ENCODE measurements around the gene ASTN2. TPM values are rescaled to one million over a fixed set of nuclear protein-coding genes. Genes with fewer than 3 reads are reported as not detected.

Gene ASTN2
- total and polyA plus RNA-seq, 2 experiments from 2014 or later, result 7.0 to 24.6 TPM

- DNase-seq (ENCODE audit: low spot score) (peak; percentile 42), ATAC-seq (peak; percentile 2)
- Histone ChIP-seq H4K20me1 (replicated peaks; ENCODE audit: insufficient read depth) (peaks cover 14% of the 10 kb centered on the region), H3K4me2 (peak overlapping the region; percentile 98), H3K9me2 (ENCODE audit: insufficient read depth) (no peaks in the 10 kb centered on the region), H3K79me2 (replicated peaks; ENCODE audit: insufficient read depth) (no peaks in the 10 kb centered on the region), H3F3A (replicated peaks; ENCODE audit: low read depth) (peaks cover 18% of the 10 kb centered on the region; the same call in 1 of the 2 replicates), H3K27me3 (ENCODE audit: insufficient read depth) (peaks cover 53% of the 10 kb centered on the region), H3K27ac (ENCODE audit: low read depth) (no peak overlapping the region), H2AFZ (peak overlapping the region; percentile 96; the same call in 1 of the 2 replicates), H3K4me1 (ENCODE audit: insufficient read depth) (peaks cover 30% of the 10 kb centered on the region), H3K36me3 (ENCODE audit: insufficient read depth) (no peaks in the 10 kb centered on the region), H3K4me3 (peak overlapping the region; percentile 86)
- Mint-ChIP-seq H3K4me3 (no peak overlapping the region; the same call in 1 of the 3 replicates), H3K27ac (no peak overlapping the region), H3K27me3 (ENCODE audit: insufficient read depth, low read depth, poor library complexity) (peaks cover 23% of the 10 kb centered on the region), H3K36me3 (ENCODE audit: low read depth) (no peaks in the 10 kb centered on the region; the same call in 2 of the 3 replicates), H3K9me3 (no peaks in the 10 kb centered on the region), H3K4me1 (peaks cover 27% of the 10 kb centered on the region)
- TF ChIP-seq, protein P1, sequence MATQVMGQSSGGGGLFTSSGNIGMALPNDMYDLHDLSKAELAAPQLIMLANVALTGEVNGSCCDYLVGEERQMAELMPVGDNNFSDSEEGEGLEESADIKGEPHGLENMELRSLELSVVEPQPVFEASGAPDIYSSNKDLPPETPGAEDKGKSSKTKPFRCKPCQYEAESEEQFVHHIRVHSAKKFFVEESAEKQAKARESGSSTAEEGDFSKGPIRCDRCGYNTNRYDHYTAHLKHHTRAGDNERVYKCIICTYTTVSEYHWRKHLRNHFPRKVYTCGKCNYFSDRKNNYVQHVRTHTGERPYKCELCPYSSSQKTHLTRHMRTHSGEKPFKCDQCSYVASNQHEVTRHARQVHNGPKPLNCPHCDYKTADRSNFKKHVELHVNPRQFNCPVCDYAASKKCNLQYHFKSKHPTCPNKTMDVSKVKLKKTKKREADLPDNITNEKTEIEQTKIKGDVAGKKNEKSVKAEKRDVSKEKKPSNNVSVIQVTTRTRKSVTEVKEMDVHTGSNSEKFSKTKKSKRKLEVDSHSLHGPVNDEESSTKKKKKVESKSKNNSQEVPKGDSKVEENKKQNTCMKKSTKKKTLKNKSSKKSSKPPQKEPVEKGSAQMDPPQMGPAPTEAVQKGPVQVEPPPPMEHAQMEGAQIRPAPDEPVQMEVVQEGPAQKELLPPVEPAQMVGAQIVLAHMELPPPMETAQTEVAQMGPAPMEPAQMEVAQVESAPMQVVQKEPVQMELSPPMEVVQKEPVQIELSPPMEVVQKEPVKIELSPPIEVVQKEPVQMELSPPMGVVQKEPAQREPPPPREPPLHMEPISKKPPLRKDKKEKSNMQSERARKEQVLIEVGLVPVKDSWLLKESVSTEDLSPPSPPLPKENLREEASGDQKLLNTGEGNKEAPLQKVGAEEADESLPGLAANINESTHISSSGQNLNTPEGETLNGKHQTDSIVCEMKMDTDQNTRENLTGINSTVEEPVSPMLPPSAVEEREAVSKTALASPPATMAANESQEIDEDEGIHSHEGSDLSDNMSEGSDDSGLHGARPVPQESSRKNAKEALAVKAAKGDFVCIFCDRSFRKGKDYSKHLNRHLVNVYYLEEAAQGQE (IDR thresholded peaks at IDR 0.05; ENCODE audit: unreplicated experiment), result no peak
- no peak for TF ChIP-seq EZH2 (IDR thresholded peaks at IDR 0.05; ENCODE audit: low read depth, unreplicated experiment)
- no peak for TF ChIP-seq CREB1 (CRISPR knock-in tag; IDR thresholded peaks at IDR 0.05; ENCODE audit: low read depth)
Measured at GRCh38 chr9:117412841-117413240, 2.0 kb downstream of the ASTN2 start.

GRCh38 chr9:117412006-117412715 lies 2.7 kb downstream of the ASTN2 start:
- DNase-seq (ENCODE audit: low spot score) (peak; percentile 39), ATAC-seq (peak; percentile 8)
- Histone ChIP-seq H3K36me3 (ENCODE audit: insufficient read depth) (no peaks in the 10 kb centered on the region), H3K79me2 (replicated peaks; ENCODE audit: insufficient read depth) (no peaks in the 10 kb centered on the region), H3K4me1 (ENCODE audit: insufficient read depth) (peaks cover 35% of the 10 kb centered on the region), H4K20me1 (replicated peaks; ENCODE audit: insufficient read depth) (peaks cover 14% of the 10 kb centered on the region), H2AFZ (no peak overlapping the region), H3K27me3 (ENCODE audit: insufficient read depth) (peaks cover 46% of the 10 kb centered on the region), H3F3A (replicated peaks; ENCODE audit: low read depth) (peaks cover 18% of the 10 kb centered on the region; the same call in 1 of the 2 replicates), H3K4me2 (peak overlapping the region; percentile 98), H3K27ac (ENCODE audit: low read depth) (no peak overlapping the region), H3K4me3 (peak overlapping the region; percentile 86), H3K9me2 (ENCODE audit: insufficient read depth) (no peaks in the 10 kb centered on the region)
- TF ChIP-seq STAT1 (IDR thresholded peaks at IDR 0.05; ENCODE audit: unreplicated experiment) (no peak), ETS1 (IDR thresholded peaks at IDR 0.05) (no peak), EZH2phosphoT487 (IDR thresholded peaks at IDR 0.05; ENCODE audit: unreplicated experiment) (no peak), POLR2AphosphoS5 (IDR thresholded peaks at IDR 0.05; ENCODE audit: low read depth) (no peak), ZNF114 (CRISPR knock-in tag; IDR thresholded peaks at IDR 0.05) (no peak), NANOG (IDR thresholded peaks at IDR 0.05; ENCODE audit: borderline replicate concordance) (no peak), EZH2 (IDR thresholded peaks at IDR 0.05; ENCODE audit: low read depth, unreplicated experiment) (no peak), CREB1 (CRISPR knock-in tag; IDR thresholded peaks at IDR 0.05; ENCODE audit: low read depth) (no peak), CTCF (conservative IDR thresholded peaks at IDR 0.05; ENCODE audit: low read depth in 2 of 2) (no peak)
- peaks cover 34% of the 10 kb centered on the region for H3K4me1 Mint-ChIP-seq
- no peak overlapping the region; the same call in none of the 3 replicates for H3K4me3 Mint-ChIP-seq
- H3K36me3 Mint-ChIP-seq (ENCODE audit: low read depth), result no peaks in the 10 kb centered on the region; the same call in 2 of the 3 replicates
- peaks cover 24% of the 10 kb centered on the region for H3K27me3 Mint-ChIP-seq (ENCODE audit: insufficient read depth, low read depth, poor library complexity)
- no peaks in the 10 kb centered on the region for H3K9me3 Mint-ChIP-seq
- H3K27ac Mint-ChIP-seq, result no peak overlapping the region

All from GM23338 (cell line).